Ovary (tissue), 9 donors: ENCODE results near the gene SORT1. TPM values are rescaled to one million over a fixed set of nuclear protein-coding genes. Genes with fewer than 3 reads are reported as not detected.

Experiments used
- DNase-seq, 5 donors: peaks; one replicate each; pipeline ENCODE4 v3.0.0-alpha.2; 2019 to 2020
- H3K27ac ChIP-seq, 2 donors: fragments of 200-600 bp; one replicate each; pipeline versions ENCODE4 v1.5.1 to v1.8.0; 2019 to 2022
- H3K27me3 ChIP-seq: fragments of 200-600 bp; one replicate; pipeline ENCODE4 v1.8.0; 2022
- H3K36me3 ChIP-seq: fragments of 200-600 bp; sonication (generic); one replicate; pipeline ENCODE4 v1.5.1; 2019
- H3K4me1 ChIP-seq: one replicate; pipeline ENCODE4 v1.8.1; 2013; ENCODE audit warnings: mild to moderate bottlenecking, moderate library complexity; ENCODE audit not compliant: insufficient read depth
- H3K4me3 ChIP-seq: fragments of 200-600 bp; sonication (generic); one replicate; pipeline ENCODE4 v1.5.1; 2017
- H3K9me3 ChIP-seq, 2 donors: fragments of 200-600 bp in 1 of 2; sonication (generic) in 1 of 2; one replicate each; pipeline versions ENCODE4 v1.5.1 to v1.8.1; 2013 to 2019; ENCODE audit warnings: mild to moderate bottlenecking in 1 of 2, moderate library complexity in 1 of 2
- EP300 ChIP-seq: sonication (generic); formaldehyde crosslinking; IDR thresholded peaks from one replicate; pipeline ENCODE4 v1.6.1; 2017; ENCODE audit warnings: antibody characterized with exemption
- POLR2A ChIP-seq: fragments of 450-650 bp; IDR thresholded peaks from one replicate; pipeline ENCODE4 v1.6.1; 2017; ENCODE audit warnings: antibody characterized with exemption, mild to moderate bottlenecking, moderate library complexity
- WGBS, 3 donors: extraction: QIAGEN DNeasy Blood & Tissue Kit in 1 of 3; methylation state at CpG; one replicate each; pipeline versions ENCODE4 v1.1.5 to v1.1.7; 2013 to 2017; 5-methylcytosine and 5-hydroxymethylcytosine counted together
- intact Hi-C, 4 donors: fragments of 100-400 bp; cut with DNase I; formaldehyde crosslinking; loops; one replicate each; pipeline versions ENCODE4 v1.11.0 to v1.15.1; 2022 to 2023
- polyA plus RNA-seq, 2 donors: library from polyadenylated mRNA; stranded (reverse); fragments of 200-250 nt in 1 of 2; fragments of 350-450 nt in 1 of 2; fragmentation: Illumina TruSeq in 1 of 2; extraction: RNeasy Lipid Tissue Mini Kit (QIAGEN cat#74804) in 1 of 2; gene quantifications; one replicate each; pipeline ENCODE4 v1.2.3, GENCODE V29; 2013 to 2014
- total RNA-seq, 7 donors: library from RNA; depleted of rRNA in 2 of 7; stranded (reverse); fragments of >200 nt in 2 of 7; fragmentation: NEBNext Ultra II Directional in 3 of 7; extraction: Animal tissue kit (Norgen Biotek cat#: 25700) in 3 of 7; gene quantifications; one replicate each; pipeline versions ENCODE4 v1.1.0 to v1.2.4, GENCODE V29; 2016 to 2023
- TF ChIP-seq, protein P1 (sequence below), 3 donors: fragments of 450-650 bp in 2 of 3; fragments of 200-600 bp in 1 of 3; IDR thresholded peaks; one replicate each; pipeline versions ENCODE4 v1.5.1 to v1.8.0; 2016 to 2022; ENCODE audit warnings: antibody characterized with exemption in 3 of 3, mild to moderate bottlenecking in 1 of 3
- donor health status: DM: no; HTN: no; CAD: no; lungs with moderate emphysema.
- donor health status: DM: no; HTN: no; CAD: no.
- donor health status: Bipolar disorder and iron deficiency.
- donor health status: DM: yes; HTN: yes; CAD: no.
- donor health status: DM: no; HTN: no; CAD: no.
- donor health status: DM: yes; HTN: yes; CAD: no.

Gene SORT1
- total and polyA plus RNA-seq, 9 donors, result 4.3 to 37.0 (median 16.0) TPM

DNA sequence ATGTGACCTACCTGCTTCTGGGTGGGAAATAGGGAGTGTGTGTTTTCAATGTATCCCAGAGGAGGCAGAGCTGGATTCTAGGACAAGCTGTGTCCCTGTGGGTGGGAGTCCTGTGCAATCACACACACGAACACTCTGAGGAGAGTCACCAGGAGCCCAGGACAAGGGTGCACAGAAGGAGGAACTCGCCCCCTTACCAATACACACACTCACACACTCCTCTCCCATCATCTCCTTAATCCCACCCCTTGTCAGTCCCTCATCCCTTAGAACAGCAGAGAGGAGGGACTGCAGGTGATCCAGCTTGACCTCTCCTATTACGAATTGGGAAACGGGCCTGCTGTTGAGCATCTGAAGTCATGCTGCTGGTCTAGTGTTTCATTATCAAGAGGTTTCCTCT is 82.4 kb downstream of the SORT1 start:
- no peak for DNase-seq
- no peak overlapping the region for H3K27ac ChIP-seq
- TF ChIP-seq EP300, result no peak
- TF ChIP-seq POLR2A, result no peak
- TF ChIP-seq, protein P1, sequence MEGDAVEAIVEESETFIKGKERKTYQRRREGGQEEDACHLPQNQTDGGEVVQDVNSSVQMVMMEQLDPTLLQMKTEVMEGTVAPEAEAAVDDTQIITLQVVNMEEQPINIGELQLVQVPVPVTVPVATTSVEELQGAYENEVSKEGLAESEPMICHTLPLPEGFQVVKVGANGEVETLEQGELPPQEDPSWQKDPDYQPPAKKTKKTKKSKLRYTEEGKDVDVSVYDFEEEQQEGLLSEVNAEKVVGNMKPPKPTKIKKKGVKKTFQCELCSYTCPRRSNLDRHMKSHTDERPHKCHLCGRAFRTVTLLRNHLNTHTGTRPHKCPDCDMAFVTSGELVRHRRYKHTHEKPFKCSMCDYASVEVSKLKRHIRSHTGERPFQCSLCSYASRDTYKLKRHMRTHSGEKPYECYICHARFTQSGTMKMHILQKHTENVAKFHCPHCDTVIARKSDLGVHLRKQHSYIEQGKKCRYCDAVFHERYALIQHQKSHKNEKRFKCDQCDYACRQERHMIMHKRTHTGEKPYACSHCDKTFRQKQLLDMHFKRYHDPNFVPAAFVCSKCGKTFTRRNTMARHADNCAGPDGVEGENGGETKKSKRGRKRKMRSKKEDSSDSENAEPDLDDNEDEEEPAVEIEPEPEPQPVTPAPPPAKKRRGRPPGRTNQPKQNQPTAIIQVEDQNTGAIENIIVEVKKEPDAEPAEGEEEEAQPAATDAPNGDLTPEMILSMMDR (IDR thresholded peaks at IDR 0.05), result no peak
- H3K27me3 ChIP-seq, result no peaks in the 10 kb centered on the region
- intact Hi-C loops, result no loop called here
- 80 to 88% (median 87%) methylated on average over 4 of the region's 4 CpGs for WGBS, 3 donors
- no peaks in the 10 kb centered on the region for H3K4me1 ChIP-seq
- H3K9me3 ChIP-seq, result no peaks in the 10 kb centered on the region
- H3K36me3 ChIP-seq, result no peaks in the 10 kb centered on the region
- no peak overlapping the region for H3K4me3 ChIP-seq

DNA sequence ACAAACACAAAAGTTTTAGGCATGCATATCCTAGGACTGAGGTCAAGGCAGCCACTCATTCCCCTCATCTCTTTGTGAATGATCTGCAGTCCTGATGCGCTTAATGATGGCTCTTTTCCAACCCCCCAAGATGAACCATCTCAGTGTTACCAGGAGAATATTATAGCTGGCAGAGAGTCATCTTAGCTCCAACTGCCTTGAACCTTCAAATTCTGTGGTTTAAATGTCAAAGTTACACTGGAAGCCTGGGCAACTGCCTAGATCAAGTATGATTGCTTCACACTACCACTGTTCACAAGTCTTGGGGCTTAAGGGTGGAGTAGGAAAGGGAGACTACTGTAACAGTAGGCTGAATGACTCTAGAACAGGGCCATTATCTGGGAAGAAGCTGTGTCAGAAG is 82.9 kb downstream of the SORT1 start:
- no peaks in the 10 kb centered on the region for H3K36me3 ChIP-seq
- intact Hi-C loops, result no loop called here
- no peak overlapping the region for H3K4me3 ChIP-seq
- no peak overlapping the region for H3K27ac ChIP-seq
- no peaks in the 10 kb centered on the region for H3K27me3 ChIP-seq
- DNase-seq, result no peak
- H3K4me1 ChIP-seq, result no peaks in the 10 kb centered on the region
- WGBS, 3 donors, result 85 to 94% (median 92%) methylated on average over 1 of the region's 1 CpG
- TF ChIP-seq POLR2A (no peak), EP300 (no peak)
- TF ChIP-seq, protein P1 (IDR thresholded peaks at IDR 0.05), result no peak
- H3K9me3 ChIP-seq, result no peaks in the 10 kb centered on the region

DNA sequence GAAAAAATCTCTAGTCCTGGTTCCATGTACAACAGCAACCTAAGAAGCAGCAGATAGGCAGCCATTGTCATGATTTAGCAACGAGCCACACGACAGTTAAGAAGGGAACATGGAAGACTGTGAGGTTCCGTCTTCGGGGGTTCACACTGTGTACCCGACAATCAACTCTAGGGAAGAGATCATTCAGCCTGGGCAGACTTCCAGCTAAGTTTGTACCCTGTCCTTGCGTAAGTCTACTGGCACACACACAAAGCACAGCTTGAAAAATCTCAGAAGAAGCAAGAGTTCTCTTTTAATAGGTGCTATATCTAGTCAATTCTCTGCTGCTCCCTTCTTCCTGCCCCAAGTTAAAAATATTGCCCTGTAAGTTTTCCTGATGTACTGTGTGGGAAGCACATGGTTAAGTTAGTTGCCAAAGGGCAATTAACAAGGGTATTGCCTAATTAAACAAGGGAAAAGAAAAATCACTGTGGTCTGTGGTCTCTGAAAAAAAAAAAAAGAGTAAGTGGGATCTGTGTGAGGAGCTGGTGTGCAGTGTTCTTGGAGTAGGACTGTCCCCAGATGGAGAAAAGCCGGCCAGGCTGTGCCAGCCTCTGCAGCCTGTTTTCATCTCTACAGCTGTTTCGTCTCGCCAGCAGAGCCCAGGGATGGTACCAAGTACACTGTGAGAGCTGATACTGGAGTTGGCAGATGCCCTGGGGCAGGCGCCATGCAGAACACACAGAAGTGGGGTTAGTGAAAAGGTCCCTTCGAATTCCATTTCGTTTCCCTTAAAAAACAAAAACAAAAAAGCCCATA is 84.5 kb downstream of the SORT1 start:
- TF ChIP-seq EP300, result no peak
- TF ChIP-seq POLR2A, result no peak
- TF ChIP-seq, protein P1 (IDR thresholded peaks at IDR 0.05), result no peak
- Histone ChIP-seq H3K4me3 (no peak overlapping the region), H3K4me1 (no peaks in the 10 kb centered on the region), H3K27ac (no peak overlapping the region), H3K9me3 (no peaks in the 10 kb centered on the region), H3K36me3 (no peaks in the 10 kb centered on the region), H3K27me3 (no peaks in the 10 kb centered on the region)
- 73 to 78% (median 78%) methylated on average over 12 of the region's 12 CpGs for WGBS, 3 donors
- DNase-seq, result no peak
- intact Hi-C loops, result no loop called here

DNA sequence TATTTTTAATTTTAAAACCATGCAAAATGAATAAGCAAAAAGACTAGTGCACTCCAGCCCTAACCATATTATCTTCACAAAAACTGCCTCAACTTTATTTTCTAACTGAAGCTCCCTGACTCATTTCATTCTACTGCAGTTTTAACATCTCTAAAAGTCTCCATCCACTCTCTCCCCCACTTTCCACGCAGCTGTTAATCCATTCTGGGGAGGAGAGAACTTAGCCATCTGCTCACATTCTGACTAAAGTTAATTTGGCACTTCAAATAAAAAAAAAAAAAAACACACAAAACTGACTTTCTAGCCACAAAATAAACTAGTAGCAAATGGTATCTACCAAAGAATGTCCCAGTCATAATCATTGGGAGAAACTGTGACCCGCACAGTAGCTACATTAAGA is 85.5 kb downstream of the SORT1 start:
- Histone ChIP-seq H3K27me3 (no peaks in the 10 kb centered on the region), H3K4me3 (no peak overlapping the region), H3K9me3 (no peaks in the 10 kb centered on the region), H3K36me3 (no peaks in the 10 kb centered on the region), H3K27ac (no peak overlapping the region), H3K4me1 (no peaks in the 10 kb centered on the region)
- intact Hi-C loops, result no loop called here
- 47 to 55% (median 49%) methylated on average over 2 of the region's 2 CpGs for WGBS, 3 donors
- TF ChIP-seq, protein P1 (IDR thresholded peaks at IDR 0.05), result no peak
- TF ChIP-seq POLR2A, result no peak
- TF ChIP-seq EP300, result no peak
- no peak for DNase-seq
